GM04503 (cell line): ENCODE data around the gene STXBP3.
"Not testable (repeated sequence)": the region's sequence is repeated elsewhere in the genome, so short reads cannot be mapped to it uniquely, and the experiment has no call there.

Experiments
- DNase-seq: peaks from one replicate; pipeline ENCODE4 v3.0.0-alpha.2; 2012; ENCODE audit warnings: low read depth

Gene STXBP3

GRCh38 chr1:108732398-108732797 lies 14.1 kb upstream of the STXBP3 start:
- DNase-seq: no peak

GRCh38 chr1:108734171-108734865 lies 12.2 kb upstream of the STXBP3 start:
- DNase-seq: no peak

GRCh38 chr1:108742253-108742652 lies 4.2 kb upstream of the STXBP3 start:
- no peak for DNase-seq

GRCh38 chr1:108745980-108746381 lies 493 bp upstream of the STXBP3 start:
- no peak for DNase-seq

GRCh38 chr1:108747171-108747850 lies 837 bp downstream of the STXBP3 start:
- DNase-seq: peak; percentile 50

- no peak for DNase-seq
Observed at GRCh38 chr1:108747898-108748297, 1.4 kb downstream of the STXBP3 start.

GRCh38 chr1:108749081-108749480 lies 2.6 kb downstream of the STXBP3 start:
- DNase-seq: no peak

GRCh38 chr1:108750476-108751181 lies 4.2 kb downstream of the STXBP3 start:
- DNase-seq: no peak

- DNase-seq: no peak
Observed at GRCh38 chr1:108753363-108753762, 6.9 kb downstream of the STXBP3 start.

- DNase-seq: no peak
Observed at GRCh38 chr1:108758796-108759195, 12.3 kb downstream of the STXBP3 start.

GRCh38 chr1:108767115-108767514 lies 20.6 kb downstream of the STXBP3 start:
- DNase-seq: no peak

- DNase-seq: no peak
Observed at GRCh38 chr1:108767708-108768107, 21.2 kb downstream of the STXBP3 start.

- DNase-seq: no peak
Observed at GRCh38 chr1:108777839-108778238, 31.4 kb downstream of the STXBP3 start.

GRCh38 chr1:108779455-108779854 lies 33.0 kb downstream of the STXBP3 start:
- DNase-seq: no peak

- no peak for DNase-seq
Observed at GRCh38 chr1:108780937-108781574, 34.6 kb downstream of the STXBP3 start.

- not testable (repeated sequence) for DNase-seq
Observed at GRCh38 chr1:108781575-108781944, 35.1 kb downstream of the STXBP3 start.

- DNase-seq: no peak
Observed at GRCh38 chr1:108785264-108785663, 38.8 kb downstream of the STXBP3 start.

GRCh38 chr1:108785880-108786279 lies 39.4 kb downstream of the STXBP3 start:
- no peak for DNase-seq

- DNase-seq: no peak
Observed at GRCh38 chr1:108791790-108792189, 45.3 kb downstream of the STXBP3 start.

- no peak for DNase-seq
Observed at GRCh38 chr1:108792420-108792819, 45.9 kb downstream of the STXBP3 start.

- no peak for DNase-seq
Observed at GRCh38 chr1:108799001-108799400, 52.5 kb downstream of the STXBP3 start.

GRCh38 chr1:108801101-108801500 lies 54.6 kb downstream of the STXBP3 start:
- no peak for DNase-seq

- DNase-seq: no peak
Observed at GRCh38 chr1:108803548-108803947, 57.1 kb downstream of the STXBP3 start.
